ENCODE results near the gene SLC47A2. TPM values are rescaled to one million over a fixed set of nuclear protein-coding genes. Genes with fewer than 3 reads are reported as not detected.

SLC47A2 gene
- total and polyA plus RNA-seq, 2 of the 13 experiments (the other 11 are each of a cell fraction or from before 2014, with no cell fraction given), result 0.04 TPM; not detected in 1

- no peak for TF ChIP-seq PCBP1 (IDR thresholded peaks at IDR 0.05; ENCODE audit: borderline replicate concordance, low read depth, low read length)
- no peak for TF ChIP-seq CC2D1A (CRISPR knock-in tag; IDR thresholded peaks at IDR 0.05)
- TF ChIP-seq SMARCE1 (IDR thresholded peaks at IDR 0.05; ENCODE audit: borderline replicate concordance), result no peak
- no peak for TF ChIP-seq IRX3 (CRISPR knock-in tag; IDR thresholded peaks at IDR 0.05; ENCODE audit: borderline replicate concordance, low read depth)
- no peak for TF ChIP-seq SATB2 (CRISPR knock-in tag; IDR thresholded peaks at IDR 0.05)
- TF ChIP-seq PCBP2 (optimal IDR thresholded peaks at IDR 0.05; ENCODE audit: low read depth, low read length, poor library complexity, severe bottlenecking), result no peak
- no peak for TF ChIP-seq ZBTB1 (CRISPR knock-in tag; IDR thresholded peaks at IDR 0.05; ENCODE audit: borderline replicate concordance)
- no peak for TF ChIP-seq ZNF572 (CRISPR knock-in tag; IDR thresholded peaks at IDR 0.05)
- no peak for TF ChIP-seq ZFP37 (CRISPR knock-in tag; IDR thresholded peaks at IDR 0.05; ENCODE audit: borderline replicate concordance)
- no peak for TF ChIP-seq AGO2 (optimal IDR thresholded peaks at IDR 0.05; ENCODE audit: low read depth, low read length)
- TF ChIP-seq, protein P1, sequence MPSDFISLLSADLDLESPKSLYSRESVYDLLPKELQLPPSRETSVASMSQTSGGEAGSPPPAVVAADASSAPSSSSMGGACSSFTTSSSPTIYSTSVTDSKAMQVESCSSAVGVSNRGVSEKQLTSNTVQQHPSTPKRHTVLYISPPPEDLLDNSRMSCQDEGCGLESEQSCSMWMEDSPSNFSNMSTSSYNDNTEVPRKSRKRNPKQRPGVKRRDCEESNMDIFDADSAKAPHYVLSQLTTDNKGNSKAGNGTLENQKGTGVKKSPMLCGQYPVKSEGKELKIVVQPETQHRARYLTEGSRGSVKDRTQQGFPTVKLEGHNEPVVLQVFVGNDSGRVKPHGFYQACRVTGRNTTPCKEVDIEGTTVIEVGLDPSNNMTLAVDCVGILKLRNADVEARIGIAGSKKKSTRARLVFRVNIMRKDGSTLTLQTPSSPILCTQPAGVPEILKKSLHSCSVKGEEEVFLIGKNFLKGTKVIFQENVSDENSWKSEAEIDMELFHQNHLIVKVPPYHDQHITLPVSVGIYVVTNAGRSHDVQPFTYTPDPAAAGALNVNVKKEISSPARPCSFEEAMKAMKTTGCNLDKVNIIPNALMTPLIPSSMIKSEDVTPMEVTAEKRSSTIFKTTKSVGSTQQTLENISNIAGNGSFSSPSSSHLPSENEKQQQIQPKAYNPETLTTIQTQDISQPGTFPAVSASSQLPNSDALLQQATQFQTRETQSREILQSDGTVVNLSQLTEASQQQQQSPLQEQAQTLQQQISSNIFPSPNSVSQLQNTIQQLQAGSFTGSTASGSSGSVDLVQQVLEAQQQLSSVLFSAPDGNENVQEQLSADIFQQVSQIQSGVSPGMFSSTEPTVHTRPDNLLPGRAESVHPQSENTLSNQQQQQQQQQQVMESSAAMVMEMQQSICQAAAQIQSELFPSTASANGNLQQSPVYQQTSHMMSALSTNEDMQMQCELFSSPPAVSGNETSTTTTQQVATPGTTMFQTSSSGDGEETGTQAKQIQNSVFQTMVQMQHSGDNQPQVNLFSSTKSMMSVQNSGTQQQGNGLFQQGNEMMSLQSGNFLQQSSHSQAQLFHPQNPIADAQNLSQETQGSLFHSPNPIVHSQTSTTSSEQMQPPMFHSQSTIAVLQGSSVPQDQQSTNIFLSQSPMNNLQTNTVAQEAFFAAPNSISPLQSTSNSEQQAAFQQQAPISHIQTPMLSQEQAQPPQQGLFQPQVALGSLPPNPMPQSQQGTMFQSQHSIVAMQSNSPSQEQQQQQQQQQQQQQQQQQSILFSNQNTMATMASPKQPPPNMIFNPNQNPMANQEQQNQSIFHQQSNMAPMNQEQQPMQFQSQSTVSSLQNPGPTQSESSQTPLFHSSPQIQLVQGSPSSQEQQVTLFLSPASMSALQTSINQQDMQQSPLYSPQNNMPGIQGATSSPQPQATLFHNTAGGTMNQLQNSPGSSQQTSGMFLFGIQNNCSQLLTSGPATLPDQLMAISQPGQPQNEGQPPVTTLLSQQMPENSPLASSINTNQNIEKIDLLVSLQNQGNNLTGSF (CRISPR knock-in tag; IDR thresholded peaks at IDR 0.05), result no peak
- peak; percentile 93 for TF ChIP-seq ZNF609 (CRISPR knock-in tag; IDR thresholded peaks at IDR 0.05; ENCODE audit: borderline replicate concordance)
- no peak for TF ChIP-seq POLR2G (IDR thresholded peaks at IDR 0.05; ENCODE audit: low read depth, low read length)
- TF ChIP-seq ZNF33B (CRISPR knock-in tag; IDR thresholded peaks at IDR 0.05), result no peak
- TF ChIP-seq PAX8 (CRISPR knock-in tag; IDR thresholded peaks at IDR 0.05; ENCODE audit: borderline replicate concordance), result no peak
- TF ChIP-seq, protein P2, sequence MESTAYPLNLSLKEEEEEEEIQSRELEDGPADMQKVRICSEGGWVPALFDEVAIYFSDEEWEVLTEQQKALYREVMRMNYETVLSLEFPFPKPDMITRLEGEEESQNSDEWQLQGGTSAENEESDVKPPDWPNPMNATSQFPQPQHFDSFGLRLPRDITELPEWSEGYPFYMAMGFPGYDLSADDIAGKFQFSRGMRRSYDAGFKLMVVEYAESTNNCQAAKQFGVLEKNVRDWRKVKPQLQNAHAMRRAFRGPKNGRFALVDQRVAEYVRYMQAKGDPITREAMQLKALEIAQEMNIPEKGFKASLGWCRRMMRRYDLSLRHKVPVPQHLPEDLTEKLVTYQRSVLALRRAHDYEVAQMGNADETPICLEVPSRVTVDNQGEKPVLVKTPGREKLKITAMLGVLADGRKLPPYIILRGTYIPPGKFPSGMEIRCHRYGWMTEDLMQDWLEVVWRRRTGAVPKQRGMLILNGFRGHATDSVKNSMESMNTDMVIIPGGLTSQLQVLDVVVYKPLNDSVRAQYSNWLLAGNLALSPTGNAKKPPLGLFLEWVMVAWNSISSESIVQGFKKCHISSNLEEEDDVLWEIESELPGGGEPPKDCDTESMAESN (CRISPR knock-in tag; conservative IDR thresholded peaks at IDR 0.05), result 0 out of 2 replicates have a peak, but pooled peaks have one; percentile 51
- TF ChIP-seq ZSCAN25 (CRISPR knock-in tag; IDR thresholded peaks at IDR 0.05), result no peak; the same call in 1 of the 2 replicates
- TF ChIP-seq EEA1 (CRISPR knock-in tag; IDR thresholded peaks at IDR 0.05; ENCODE audit: borderline replicate concordance), result no peak
Observed at GRCh38 chr17:19660219-19660870, 56.0 kb downstream of the SLC47A2 start (continued).
